ENCODE measurements around the gene FBXL22.
A peak's percentile ranks its signal among the peaks of the same experiment; 100 is the strongest.
"Not testable (repeated sequence)": the region's sequence is repeated elsewhere in the genome, so short reads cannot be mapped to it uniquely, and the experiment has no call there.

Gene FBXL22

DNA sequence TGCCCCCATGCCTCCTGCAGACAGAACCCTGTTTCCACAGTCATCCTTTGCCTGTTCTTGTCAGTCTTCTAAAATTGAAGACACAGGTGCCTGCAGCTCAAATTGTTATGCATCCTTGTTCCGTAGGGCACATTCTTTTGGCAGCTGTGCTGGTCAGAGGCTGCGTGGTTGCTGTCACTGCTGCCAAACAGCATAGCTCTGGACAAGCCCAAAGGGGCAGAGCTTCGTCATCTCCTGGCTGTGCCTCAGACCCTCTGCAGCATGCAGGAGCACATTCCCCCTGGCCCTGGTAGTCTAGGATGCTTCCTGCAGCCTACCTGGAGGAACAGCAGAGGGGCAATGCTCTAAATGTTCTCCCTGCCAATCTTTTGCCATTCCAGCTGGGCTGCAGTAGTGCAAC, 2.1 kb upstream of the FBXL22 start:
- DNase-seq: no peak

DNA sequence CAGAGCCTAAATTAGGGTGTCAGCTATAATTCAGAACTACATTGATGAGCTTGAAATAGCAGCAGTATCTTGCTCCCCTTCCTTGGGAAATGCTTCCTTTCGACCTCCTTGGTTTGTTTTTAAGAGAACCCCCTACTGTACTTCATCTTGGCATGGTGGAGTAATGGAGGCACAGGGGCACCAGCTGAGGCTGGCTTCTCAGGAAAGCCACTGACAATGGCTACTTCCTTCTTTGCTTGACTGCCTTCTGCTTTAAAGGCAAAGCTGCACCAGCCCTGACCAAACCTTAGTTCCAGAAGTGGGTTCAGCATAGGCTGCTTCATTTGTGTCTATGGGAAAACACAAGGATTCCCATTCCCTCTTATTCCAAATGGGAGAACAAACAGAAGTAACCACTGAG, 1.5 kb upstream of the FBXL22 start:
- no peak for DNase-seq

DNA sequence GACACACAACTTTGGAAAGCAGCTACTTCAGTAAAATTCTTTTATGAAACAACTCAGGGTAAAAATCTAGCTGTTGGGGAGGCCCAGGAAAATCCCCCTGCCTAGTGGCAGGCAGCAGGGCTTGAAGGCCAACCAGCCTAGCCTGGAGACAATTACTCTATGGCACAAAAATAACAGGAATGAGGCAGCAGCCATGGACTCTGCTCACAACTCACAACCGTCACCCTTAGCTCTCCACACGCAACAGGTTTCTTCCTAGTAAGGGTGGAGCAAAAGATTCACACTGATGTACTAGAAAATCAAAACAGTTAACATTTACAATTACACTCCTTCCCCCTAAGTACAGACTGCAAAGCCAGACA, 530 bp upstream of the FBXL22 start:
- DNase-seq: no peak

DNA sequence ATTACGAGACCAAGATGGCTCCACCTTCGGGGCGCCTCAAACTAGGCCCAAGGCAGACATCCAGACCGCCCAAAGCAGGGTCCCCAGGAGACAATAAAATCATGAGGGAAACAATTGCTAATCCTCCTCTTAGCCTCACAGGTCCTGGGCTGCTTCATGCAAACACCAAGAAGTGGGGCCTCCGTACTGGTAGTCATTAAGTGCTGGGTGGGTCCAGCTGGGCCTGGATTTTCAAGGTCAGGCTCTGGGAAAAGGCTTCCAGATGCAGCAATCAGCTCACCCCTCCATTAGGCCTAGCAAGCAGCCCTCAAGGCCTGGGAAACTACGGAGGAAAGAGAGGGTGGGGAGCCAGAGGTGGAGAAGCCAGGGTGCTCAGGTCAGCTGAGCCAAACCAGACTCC, 634 bp downstream of the FBXL22 start:
- no peak for DNase-seq

DNA sequence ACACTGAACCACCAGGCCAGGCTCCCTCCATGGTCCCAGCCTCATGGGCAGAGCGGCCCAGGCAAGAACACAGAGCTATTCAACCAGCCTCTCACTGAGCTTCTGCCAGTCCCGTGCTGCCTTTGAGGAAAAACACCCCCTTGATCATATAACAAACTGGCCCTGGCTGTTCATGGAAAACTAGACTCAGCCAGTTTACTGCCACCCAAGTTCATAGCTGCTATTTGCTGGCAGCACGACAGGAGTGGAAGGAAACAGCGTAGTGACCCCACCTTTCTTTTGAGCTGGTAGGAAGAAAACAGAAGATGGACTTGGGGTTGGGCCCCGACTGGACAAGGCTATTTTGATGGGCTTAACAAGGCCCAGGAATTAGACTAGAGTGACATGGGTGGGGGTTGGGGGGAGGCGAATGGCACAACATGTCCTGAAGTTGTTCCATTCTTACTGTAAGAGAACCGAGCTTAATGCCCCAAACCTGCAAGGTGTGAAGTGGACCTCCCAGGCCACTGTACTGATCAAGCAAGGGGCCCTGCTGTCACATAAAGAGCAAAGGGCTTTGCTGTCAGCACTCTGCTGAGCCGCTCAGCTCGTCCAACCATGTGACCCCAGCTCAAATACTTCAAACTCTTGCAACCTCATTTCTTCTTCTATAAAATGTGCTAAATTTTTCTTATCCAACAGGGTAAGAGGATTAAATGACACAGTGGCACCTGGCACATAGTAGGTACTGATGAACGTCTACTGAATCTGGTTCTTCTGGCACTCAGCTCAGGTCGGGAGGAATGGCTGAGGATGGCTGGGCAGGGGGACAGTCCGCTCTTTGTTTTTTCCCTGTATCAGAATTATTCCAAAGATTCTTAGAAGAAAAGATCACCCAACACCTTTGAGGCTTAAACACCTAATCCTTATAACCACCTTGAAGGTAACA, 1.6 kb downstream of the FBXL22 start:
- DNase-seq: no peak

DNA sequence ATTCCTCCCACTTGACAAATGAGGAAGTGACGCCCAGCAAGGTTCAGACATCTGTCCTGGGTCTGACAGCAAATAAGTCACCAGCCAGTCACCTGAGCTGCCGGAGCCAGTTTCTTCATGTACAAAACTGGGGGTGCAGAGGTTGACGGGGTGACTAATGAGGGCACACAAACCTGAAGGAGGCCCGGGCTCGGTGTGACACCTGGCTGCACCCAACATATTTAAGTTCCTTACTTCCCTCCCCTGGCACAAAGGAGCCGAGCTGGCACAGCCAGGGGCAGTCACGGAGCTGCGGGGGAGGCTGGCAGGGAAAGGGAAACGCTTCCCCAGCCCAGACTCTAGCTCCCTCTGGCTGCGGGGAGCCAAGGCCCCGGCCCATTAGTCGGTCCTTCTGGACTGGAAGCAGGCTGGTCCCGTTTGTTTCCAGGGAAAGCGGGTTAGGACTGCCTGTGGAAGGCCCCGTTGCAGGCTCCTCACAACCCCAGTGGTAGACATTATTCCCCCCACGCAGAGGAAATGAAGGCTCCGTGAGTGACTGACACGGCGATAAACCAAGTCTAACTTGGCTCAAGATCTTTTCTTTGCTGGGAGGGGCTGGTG, 2.3 kb downstream of the FBXL22 start:
- peak; percentile 29 for DNase-seq

DNA sequence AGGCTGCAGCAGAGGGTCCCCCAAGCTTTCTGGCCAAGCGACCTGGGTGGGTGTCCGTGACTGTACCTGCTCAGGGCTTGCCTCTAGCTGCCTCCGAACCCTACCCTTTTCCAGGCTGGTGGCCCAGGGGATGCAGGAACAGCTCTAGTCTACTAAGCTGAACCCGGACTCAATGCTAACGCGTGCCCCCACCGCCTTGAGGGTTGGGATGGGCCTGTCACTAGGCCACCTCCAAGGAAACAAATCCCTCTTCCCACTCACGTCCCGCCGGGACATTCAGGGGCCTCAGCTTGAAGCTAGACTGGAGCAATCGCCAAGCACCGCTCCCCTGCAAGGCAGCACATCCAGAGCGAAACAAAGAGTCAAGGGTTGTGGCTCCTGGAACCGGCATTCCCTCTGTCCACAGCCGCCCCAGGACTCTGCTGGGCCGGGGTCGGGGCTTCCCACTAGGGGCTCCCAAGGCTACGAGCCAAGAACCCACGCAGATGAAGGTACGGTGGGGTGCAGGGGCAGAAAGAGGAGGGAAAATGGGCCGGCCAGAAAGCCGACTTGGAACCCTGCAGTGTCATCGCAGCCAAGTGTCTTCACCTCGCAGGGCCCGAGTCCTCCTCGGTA, 2.9 kb downstream of the FBXL22 start:
- peak; percentile 54 for DNase-seq

DNA sequence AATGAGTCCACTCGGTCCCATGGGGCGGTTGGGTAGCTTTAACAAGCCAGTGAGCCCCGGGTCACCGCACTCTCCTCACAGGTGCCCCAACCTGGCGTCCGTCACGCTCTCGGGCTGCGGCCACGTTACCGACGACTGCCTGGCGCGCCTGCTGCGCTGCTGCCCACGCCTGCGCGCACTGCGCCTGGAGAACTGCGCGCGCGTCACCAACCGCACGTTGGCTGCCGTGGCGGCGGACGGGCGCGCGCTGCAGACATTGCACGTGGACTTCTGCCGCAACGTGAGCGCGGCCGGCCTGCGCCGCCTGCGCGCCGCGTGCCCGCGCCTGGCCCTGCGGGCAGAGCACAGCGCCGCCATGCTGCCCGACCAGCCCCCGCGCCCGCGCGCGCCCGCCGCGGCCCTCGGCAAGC, 3.4 kb downstream of the FBXL22 start:
- peak; percentile 76 for DNase-seq

DNA sequence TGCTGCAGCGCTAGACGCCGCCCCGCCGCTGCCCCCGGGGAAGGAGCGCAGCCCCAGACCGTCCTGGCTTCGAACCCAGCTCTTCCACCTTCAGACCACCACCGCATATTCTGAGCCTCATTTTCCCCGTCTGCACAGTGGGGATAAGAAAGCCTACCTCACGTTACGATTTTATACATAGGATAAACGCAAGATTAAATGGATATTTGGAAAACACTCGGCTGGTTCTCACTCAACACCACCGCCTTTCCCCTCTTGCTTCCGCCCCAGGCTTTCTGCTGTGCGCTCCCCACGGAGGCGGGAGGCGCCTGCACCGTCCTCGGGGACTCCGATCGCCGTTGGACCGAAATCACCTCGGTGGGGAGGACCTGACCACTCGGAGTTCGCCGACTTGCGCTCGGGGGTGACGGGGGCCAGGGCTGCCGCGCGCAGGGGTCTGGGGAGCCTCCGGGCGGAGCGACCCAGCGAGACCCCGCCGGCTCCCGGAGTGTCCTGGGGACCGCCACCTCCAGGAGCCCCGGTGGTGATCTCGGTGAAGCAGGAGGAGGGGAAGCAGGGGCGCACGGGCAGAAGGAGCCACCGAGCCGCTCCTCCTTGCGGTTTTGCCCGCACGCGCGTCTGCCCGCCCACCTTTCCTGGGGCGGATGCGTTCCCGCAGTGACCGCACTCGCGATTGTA, 4.0 kb downstream of the FBXL22 start:
- DNase-seq: no peak

DNA sequence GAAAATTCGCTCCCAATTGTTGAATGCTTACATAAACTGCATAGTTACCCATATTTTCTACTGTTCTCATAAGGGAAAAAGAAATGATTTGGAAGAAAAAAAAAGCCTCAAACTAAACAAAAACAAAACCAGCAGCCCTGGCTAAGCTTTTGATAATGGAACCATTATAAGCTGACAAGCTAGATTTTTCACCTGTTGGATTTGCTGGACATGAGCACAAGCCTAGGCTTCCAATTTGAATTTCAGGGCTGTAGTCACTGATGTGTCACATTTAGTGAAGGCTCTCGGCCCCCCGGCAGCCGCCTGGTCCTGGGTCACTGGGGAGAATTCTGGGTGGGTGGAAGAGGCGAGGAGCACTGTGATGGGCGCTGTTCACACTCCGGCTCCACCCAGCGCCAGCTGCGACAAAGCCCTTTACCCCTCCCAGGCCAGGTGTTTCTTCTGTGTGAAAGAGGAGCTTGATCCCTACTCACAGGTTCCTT, 4.6 kb downstream of the FBXL22 start:
- no peak for DNase-seq

DNA sequence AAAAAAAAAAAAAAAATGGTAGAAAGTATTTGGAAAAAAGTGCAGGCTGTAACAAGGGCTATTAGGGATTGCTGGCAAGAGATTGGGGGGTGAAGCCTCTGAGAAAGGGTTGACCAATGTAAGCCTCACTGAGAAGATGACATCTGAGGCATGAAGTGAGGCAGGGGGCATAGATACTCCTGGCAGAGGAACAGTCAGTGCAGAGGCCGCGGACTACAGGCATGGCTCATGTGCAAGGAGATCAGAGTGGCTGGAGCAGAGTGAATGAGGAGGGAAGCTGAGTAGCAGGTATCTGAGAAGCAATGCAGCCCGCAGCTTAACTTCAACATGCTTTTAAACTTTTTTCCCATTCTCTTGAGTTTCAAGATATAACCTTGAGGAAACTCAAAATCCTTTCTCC, 5.4 kb downstream of the FBXL22 start:
- no peak for DNase-seq

DNA sequence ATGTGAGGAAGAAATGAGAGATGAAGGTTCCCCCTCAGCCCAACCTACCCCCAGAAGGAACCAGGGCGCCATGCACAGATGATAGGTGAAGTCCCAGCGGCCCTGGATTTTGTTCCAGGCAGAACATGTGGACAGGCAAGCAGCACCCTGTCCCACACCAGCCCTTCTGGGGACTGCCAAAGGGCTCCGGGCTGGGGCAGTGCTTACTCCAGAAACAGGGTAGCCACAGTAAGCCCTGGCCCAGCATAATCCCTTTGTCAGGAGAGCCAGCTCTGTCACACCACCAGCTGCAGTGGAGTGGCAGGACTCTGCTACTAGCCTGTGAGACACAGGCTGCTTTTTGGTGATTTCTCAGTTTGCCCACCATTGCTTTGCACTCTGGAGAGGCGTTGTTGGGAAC, 6.3 kb downstream of the FBXL22 start:
- DNase-seq: no peak

DNA sequence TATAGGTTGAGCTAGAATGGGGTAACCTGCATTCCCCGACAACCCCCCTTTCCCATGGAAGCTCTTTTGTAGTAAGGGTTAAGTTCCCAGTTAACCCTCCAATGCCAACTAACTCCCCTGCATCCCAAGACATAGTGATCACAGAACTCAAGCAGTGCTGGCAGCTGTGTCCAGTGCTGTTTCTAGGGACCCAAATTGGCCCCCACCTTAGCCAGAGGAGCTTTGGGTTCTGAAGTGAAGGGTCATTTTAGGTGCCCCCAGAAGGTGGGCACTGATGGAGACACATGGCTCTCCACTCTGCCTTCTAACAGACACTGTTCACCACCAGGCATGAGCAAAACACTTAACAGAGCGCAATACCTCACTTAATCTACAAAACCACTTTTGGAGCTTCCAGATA, 7.1 kb downstream of the FBXL22 start:
- no peak for DNase-seq

DNA sequence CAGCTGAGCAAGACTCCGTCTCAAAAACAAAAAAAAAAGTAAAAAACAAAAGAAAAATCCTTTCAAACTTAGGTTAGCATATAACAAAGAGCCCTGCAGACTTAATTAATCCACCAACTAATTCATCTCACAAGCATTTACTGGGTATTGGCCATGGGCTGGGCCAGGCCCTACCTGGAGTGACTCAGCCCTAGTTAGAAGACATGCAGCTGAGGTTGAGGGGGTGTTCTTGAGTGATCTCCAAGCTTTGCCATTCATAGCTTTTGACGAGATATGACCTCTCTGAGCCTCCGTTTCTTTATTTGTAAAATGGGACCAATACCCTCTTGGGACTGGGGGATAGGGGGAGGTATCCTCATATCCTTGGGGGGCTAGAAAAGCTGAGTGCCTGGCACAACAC, 7.8 kb downstream of the FBXL22 start:
- DNase-seq: no peak

DNA sequence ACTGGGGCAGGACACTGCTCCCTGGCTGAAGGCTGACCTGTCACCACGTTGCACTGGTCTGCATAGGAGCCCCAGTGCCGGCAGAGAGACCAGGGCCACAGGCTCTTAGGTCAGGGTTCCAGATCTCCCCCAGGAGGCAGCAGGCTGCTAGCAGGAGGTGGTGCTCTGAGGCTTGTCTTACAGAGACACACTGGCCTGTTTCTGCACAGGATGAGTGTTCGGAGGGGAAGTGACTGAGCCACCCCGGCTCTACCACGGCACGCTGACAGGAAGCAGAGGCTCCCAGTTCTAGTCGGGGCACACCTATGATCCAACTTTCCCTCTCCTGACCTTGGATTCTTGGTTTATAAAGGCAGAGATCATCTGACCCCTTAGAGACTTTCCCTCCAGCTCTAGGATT, 8.6 kb downstream of the FBXL22 start:
- peak; percentile 1 for DNase-seq

DNA sequence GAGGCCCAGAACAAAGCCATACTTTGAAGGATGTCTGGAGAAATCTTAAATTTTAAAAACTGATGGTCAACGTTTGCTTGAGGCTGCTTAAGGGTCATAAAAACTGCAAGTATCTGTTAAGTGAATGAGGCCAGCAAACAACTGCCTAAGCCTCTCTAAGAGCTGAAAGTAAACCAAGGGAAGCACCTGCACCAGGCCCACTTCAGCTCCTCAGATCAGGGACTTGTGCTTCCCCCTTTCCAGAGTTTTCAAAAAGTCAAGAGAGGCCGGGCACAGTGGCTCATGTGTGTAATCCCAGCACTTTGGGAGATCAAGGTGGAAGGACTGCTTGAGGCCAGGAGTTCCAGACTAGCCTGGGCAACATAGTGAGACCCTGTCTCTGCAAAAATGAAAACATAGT, 9.1 kb downstream of the FBXL22 start:
- no peak for DNase-seq

DNA sequence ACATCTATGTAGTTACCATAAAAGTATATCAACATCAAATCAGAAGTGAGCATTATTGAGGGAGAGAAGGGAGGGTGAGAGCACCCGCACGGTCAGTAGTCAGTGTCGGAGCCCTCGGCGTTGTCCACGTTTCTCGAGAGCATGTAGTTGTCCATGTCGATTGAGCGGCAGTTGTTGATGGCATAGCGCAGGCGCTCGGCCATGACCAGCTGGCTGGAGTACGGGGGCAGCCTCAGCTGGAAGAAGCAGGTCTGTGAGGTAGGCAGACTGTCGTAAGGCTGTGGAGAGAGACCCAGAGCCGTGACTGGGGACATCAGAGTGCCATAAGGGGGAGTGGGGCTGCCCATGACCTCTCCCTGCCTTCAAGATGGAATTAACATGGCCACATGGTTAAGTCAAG, 11.8 kb downstream of the FBXL22 start:
- no peak for DNase-seq

DNA sequence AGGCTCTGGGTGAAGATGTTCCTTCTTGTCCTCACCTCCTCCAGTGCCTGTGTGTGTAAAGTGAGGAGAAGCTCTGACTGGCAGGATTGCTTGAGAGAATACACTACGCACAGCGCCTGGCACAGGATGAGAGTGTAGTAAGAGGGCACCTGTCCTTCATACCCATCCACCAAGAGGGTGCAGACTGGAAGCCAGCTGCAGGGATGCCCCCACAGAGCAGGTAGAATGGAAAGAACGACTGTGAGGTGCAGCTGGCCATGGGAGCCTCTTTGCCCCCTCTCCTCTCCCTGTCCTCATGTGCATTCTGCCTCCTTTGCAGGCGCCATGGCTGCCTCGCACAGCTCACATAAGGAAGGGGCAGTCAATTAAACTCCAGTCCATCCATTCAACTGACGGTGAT, 12.3 kb downstream of the FBXL22 start:
- no peak for DNase-seq

DNA sequence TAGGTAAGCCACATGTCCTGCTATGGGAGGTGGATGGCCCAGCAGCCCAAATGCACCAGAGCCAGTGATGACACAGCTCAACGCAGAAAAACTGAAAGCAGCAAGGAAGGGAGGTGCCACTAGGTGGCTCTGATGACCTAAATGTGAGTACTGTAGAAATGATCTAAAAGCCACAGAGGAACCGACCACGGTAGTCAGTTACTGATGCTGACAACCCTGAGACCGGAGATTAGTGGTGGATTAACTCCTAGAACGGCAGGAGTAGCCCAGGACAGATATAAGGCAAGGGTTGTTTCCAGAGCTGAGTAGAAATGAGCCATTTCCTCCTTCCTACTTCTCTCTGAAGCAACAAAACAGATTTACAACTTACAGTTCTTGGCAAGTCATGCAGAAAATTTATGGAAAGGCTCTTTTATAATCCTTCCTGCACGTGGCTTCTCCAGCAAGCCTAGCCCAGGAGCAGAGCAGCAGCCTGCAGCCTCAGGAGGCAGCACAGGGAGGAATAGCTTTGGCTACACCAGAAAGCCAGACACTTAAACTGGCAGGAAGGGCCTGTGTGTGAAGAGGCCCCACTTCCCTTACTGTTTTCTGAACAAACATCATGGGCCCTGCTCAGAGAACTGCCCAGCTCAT, 13.1 kb downstream of the FBXL22 start:
- DNase-seq: peak; percentile 82

DNA sequence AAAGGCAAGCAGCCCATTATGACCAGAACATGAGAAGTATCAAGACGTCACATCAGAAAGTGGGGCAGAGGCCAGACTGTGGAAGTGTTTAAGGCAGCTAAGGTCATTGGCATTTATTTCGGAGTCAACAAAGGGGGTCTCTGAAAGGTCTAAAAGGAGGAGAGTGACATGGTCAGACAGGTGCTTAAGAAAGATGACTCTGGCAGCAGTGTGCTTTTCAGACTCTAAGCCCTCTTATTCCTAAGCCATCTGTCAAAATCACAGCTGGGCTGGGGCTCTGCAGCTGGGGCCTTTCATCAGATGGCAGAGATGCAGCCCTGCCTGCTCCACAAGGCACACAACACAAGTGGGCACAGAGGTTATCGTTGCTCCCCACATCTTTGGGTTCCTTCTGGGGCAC, 14.0 kb downstream of the FBXL22 start:
- no peak for DNase-seq

DNA sequence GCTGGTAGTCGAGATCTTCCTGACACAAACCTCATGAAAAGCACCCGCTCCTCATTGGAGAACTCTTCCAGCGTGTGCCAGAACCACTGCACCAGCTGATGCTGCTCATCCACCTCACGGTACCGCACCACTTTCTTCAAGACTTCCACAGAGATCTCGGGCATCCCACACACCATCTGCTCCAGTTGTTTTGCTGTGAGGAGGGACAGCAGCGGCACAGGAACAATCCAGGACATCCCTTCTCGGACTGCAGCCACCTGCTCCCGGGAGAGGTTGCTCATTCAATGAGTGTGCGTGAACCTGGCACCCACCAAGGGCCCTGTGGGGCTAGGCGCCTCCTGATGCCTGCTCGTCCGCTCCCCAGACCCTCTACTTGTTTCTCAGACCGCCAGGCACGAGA, 15.1 kb downstream of the FBXL22 start:
- no peak for DNase-seq

DNA sequence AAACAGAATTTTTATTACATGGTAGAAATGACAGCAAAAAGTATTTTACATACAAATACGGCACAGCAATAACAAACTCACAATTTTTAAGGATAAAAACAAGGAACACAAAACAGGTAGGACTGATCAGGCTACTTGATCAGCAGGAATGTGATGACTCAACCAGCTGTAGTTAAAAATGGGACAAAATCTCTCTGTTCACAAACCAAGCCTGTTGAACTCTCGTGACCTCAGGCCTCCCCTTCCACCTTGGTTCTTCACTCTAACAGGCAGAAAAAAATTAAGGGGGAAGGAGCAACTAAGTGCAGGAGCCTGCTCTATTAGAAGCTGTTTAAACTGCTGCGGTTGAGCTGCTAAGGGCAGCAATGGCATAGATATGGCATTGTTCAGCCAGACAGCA, 18.7 kb downstream of the FBXL22 start:
- no peak for DNase-seq

DNA sequence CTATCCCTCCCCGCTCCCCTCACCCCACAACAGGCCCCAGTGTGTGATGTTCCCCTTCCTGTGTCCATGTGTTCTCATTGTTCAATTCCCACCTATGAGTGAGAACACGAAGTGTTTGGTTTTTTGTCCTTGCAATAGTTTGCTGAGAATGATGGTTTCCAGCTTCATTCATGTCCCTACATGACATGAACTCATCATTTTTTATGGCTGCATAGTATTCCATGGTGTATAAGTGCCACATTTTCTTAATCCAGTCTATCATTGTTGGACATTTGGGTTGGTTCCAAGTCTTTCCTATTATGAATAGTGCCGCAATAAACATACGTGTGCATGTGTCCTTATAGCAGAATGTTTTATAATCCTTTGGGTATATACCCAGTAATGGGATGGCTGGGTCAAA, 20.0 kb downstream of the FBXL22 start:
- not testable (repeated sequence) for DNase-seq
